ENCODE measurements around the gene LRR1.

- TF ChIP-seq CTCF (IDR thresholded peaks at IDR 0.05) (no peak), POLR2A (IDR thresholded peaks at IDR 0.05) (no peak)
Measured at GRCh38 chr14:49636866-49637265, 38.1 kb downstream of the LRR1 start.
